Vagina (tissue), 2 donors: Measurements from ENCODE around the gene ADAMTSL1. TPM values are rescaled to one million over a fixed set of nuclear protein-coding genes. Genes with fewer than 3 reads are reported as not detected.

Experiments
- DNase-seq, 2 donors: peaks; one replicate each; pipeline ENCODE4 v3.0.0-alpha.2; 2017; ENCODE audit errors: extremely low spot score in 2 of 2
- H3K27ac ChIP-seq: fragments of 200-600 bp; sonication (generic); one replicate; pipeline ENCODE4 v1.5.1; 2019
- H3K27me3 ChIP-seq: fragments of 200-600 bp; sonication (generic); one replicate; pipeline ENCODE4 v1.5.1; 2019
- H3K36me3 ChIP-seq, 2 donors: fragments of 200-600 bp; sonication (generic); one replicate each; pipeline ENCODE4 v1.5.1; 2017 to 2019
- H3K4me1 ChIP-seq: fragments of 200-600 bp; sonication (generic); one replicate; pipeline ENCODE4 v1.5.1; 2019
- H3K4me3 ChIP-seq, 2 donors: fragments of 200-600 bp; sonication (generic); 1 replicate in 1 of 2; 2 replicates in 1 of 2; pipeline ENCODE4 v1.5.1; 2016 to 2019
- H3K9me3 ChIP-seq: fragments of 200-600 bp; sonication (generic); one replicate; pipeline ENCODE4 v1.5.1; 2019
- POLR2A ChIP-seq, 2 donors: fragments of 450-650 bp; IDR thresholded peaks; one replicate each; pipeline ENCODE4 v1.6.1; 2017; ENCODE audit warnings: antibody characterized with exemption in 2 of 2, mild to moderate bottlenecking in 2 of 2, moderate library complexity in 2 of 2
- POLR2AphosphoS5 ChIP-seq, 2 donors: sonication (generic); formaldehyde crosslinking; IDR thresholded peaks; one replicate each; pipeline ENCODE4 v1.9.0; 2017; ENCODE audit warnings: antibody characterized with exemption in 2 of 2, mild to moderate bottlenecking in 2 of 2, low read depth in 1 of 2; ENCODE audit not compliant: insufficient read depth in 1 of 2
- intact Hi-C: fragments of 100-400 bp; cut with DNase I; formaldehyde crosslinking; loops from one replicate; pipeline ENCODE4 v1.15.1; 2023
- total RNA-seq: library from RNA; depleted of rRNA; stranded (reverse); fragments of >200 nt; gene quantifications from one replicate; pipeline ENCODE4 v1.2.3, GENCODE V29; 2016
- TF ChIP-seq, protein P1 (sequence below), 3 experiments: fragments of 450-650 bp in 2 of 3; fragments of 200-600 bp in 1 of 3; sonication (generic) in 1 of 3; IDR thresholded peaks; one replicate each; pipeline ENCODE4 v1.5.1; 2017 to 2019; ENCODE audit warnings: antibody characterized with exemption in 3 of 3, mild to moderate bottlenecking in 2 of 3, moderate library complexity in 2 of 3

Gene ADAMTSL1
- total RNA-seq, 1 donor from 2014 or later = 8.1 TPM

DNA sequence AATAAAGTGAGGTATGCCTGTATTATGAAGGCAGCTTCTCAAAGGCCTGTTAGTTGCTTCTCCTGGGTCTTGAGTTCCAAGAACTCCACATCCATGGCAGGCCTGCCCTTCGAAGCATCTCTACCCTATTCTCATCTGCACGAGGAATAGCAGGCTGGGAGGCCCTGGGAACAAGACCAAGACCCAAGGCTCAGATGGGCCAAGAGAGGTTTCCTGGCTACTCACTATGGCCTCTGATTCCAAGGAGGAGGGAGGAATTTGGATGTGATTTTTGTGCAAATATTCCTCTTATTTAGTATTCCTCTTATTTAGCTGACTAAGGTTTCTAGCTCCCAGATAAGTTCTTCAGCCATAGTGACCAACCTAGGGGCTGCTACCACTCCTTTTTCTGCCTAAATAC lies 407.8 kb downstream of the ADAMTSL1 start:
- H3K27me3 ChIP-seq = no peaks in the 10 kb centered on the region
- no peak overlapping the region for H3K27ac ChIP-seq
- H3K36me3 ChIP-seq = no peaks in the 10 kb centered on the region
- no peak overlapping the region for H3K4me3 ChIP-seq
- no peaks in the 10 kb centered on the region for H3K4me1 ChIP-seq
- intact Hi-C loops = no loop called here
- no peak for TF ChIP-seq POLR2A (IDR thresholded peaks at IDR 0.05)
- TF ChIP-seq, protein P1, sequence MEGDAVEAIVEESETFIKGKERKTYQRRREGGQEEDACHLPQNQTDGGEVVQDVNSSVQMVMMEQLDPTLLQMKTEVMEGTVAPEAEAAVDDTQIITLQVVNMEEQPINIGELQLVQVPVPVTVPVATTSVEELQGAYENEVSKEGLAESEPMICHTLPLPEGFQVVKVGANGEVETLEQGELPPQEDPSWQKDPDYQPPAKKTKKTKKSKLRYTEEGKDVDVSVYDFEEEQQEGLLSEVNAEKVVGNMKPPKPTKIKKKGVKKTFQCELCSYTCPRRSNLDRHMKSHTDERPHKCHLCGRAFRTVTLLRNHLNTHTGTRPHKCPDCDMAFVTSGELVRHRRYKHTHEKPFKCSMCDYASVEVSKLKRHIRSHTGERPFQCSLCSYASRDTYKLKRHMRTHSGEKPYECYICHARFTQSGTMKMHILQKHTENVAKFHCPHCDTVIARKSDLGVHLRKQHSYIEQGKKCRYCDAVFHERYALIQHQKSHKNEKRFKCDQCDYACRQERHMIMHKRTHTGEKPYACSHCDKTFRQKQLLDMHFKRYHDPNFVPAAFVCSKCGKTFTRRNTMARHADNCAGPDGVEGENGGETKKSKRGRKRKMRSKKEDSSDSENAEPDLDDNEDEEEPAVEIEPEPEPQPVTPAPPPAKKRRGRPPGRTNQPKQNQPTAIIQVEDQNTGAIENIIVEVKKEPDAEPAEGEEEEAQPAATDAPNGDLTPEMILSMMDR (IDR thresholded peaks at IDR 0.05) = no peak
- no peak for TF ChIP-seq POLR2AphosphoS5 (IDR thresholded peaks at IDR 0.05; ENCODE audit: insufficient read depth in 1 of 2, low read depth in 1 of 2)
- no peaks in the 10 kb centered on the region for H3K9me3 ChIP-seq
- no peak for DNase-seq

DNA sequence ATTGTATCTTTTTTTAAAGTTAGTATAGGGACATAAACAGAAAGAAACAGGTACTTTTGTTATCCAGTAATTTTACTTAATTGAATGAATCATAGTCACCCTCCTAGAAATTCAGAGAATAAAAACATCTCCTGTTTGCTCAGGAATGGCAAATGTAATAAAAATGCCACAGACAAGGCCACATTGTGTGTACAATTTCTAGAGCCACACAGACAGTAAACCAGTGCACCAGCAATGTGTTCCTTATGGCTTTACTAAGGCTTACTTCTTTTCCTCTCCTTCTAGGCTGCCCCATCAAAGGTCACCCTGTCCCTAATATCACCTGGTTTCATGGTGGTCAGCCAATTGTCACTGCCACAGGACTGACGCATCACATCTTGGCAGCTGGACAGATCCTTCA lies 413.6 kb downstream of the ADAMTSL1 start:
- H3K27ac ChIP-seq = no peak overlapping the region
- intact Hi-C loops = no loop called here
- no peak for DNase-seq
- no peak for TF ChIP-seq POLR2A (IDR thresholded peaks at IDR 0.05)
- TF ChIP-seq, protein P1 (IDR thresholded peaks at IDR 0.05) = no peak
- TF ChIP-seq POLR2AphosphoS5 (IDR thresholded peaks at IDR 0.05; ENCODE audit: insufficient read depth in 1 of 2, low read depth in 1 of 2) = no peak
- H3K9me3 ChIP-seq = no peaks in the 10 kb centered on the region
- H3K36me3 ChIP-seq = no peaks in the 10 kb centered on the region
- H3K4me1 ChIP-seq = peaks cover 11% of the 10 kb centered on the region
- no peak overlapping the region for H3K4me3 ChIP-seq
- H3K27me3 ChIP-seq = no peaks in the 10 kb centered on the region

DNA sequence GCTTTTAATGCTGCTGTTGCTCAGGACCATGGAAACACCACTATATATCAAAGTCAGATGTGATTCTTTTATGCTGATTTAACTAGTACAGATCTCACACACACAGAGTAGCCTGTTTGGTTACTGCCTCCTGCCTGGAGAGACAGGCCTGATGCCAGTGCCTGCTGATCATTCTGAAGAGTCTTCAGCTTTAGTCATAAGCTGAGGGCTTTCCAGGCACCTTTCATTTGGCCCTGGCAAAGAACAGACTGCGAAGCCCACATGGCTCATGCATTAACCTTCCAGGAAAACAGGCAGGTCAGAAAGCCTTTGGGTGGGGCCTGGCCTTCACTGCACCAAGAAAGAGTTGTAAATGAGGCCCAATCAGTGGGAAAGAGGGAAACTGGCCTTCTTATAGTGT lies 414.3 kb downstream of the ADAMTSL1 start:
- TF ChIP-seq POLR2AphosphoS5 (IDR thresholded peaks at IDR 0.05; ENCODE audit: insufficient read depth in 1 of 2, low read depth in 1 of 2) = no peak
- TF ChIP-seq, protein P1 (IDR thresholded peaks at IDR 0.05) = no peak
- no peak for TF ChIP-seq POLR2A (IDR thresholded peaks at IDR 0.05)
- DNase-seq = no peak
- no peaks in the 10 kb centered on the region for H3K27me3 ChIP-seq

DNA sequence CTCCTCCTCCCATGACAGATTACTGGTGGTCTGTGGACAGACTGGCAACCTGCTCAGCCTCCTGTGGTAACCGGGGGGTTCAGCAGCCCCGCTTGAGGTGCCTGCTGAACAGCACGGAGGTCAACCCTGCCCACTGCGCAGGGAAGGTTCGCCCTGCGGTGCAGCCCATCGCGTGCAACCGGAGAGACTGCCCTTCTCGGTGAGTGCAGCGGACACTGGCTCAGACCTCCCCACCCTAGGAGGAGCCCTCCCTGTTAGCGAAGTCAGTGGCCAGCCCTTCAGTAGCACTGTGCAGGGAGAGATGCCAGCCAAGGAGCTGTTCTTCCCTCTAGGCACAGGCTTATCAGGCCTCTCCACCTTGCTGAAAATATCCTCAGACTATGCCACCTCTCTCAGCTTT lies 415.6 kb downstream of the ADAMTSL1 start:
- no peak for DNase-seq
- no peak overlapping the region for H3K27ac ChIP-seq
- no peaks in the 10 kb centered on the region for H3K36me3 ChIP-seq
- H3K9me3 ChIP-seq = no peaks in the 10 kb centered on the region
- no peak overlapping the region for H3K4me3 ChIP-seq
- intact Hi-C loops = no loop called here
- H3K4me1 ChIP-seq = peaks cover 11% of the 10 kb centered on the region
- H3K27me3 ChIP-seq = no peaks in the 10 kb centered on the region
- TF ChIP-seq POLR2A (IDR thresholded peaks at IDR 0.05) = no peak
- TF ChIP-seq, protein P1 (IDR thresholded peaks at IDR 0.05) = no peak
- TF ChIP-seq POLR2AphosphoS5 (IDR thresholded peaks at IDR 0.05; ENCODE audit: insufficient read depth in 1 of 2, low read depth in 1 of 2) = no peak

More for the DNA sequence above, 414.3 kb downstream of the ADAMTSL1 start:
- Histone ChIP-seq H3K27ac (no peak overlapping the region), H3K9me3 (no peaks in the 10 kb centered on the region), H3K36me3 (no peaks in the 10 kb centered on the region), H3K4me1 (peaks cover 11% of the 10 kb centered on the region), H3K4me3 (no peak overlapping the region)
- intact Hi-C loops = no loop called here

DNA sequence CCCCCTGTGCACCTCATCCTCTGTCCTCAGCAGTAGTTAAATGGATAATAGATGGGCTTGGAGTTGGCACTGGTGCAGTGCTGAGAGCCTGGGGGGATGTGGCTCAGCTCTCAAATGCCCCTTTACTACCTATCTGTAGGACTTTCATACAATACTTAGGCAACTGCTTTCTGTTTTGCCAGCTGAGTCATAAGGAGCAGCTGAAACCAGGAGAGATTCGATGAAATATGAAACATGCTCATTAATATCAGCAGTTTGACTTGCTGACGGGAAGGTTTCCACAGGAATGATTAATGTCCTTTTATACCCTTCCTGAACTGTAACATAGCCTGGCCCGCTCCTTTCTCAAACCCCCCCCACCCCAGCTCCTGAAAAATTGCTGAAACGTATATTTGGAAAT lies 416.4 kb downstream of the ADAMTSL1 start:
- intact Hi-C loops = no loop called here
- Histone ChIP-seq H3K27me3 (no peaks in the 10 kb centered on the region), H3K36me3 (no peaks in the 10 kb centered on the region), H3K9me3 (no peaks in the 10 kb centered on the region), H3K4me3 (no peak overlapping the region), H3K27ac (no peak overlapping the region), H3K4me1 (peaks cover 11% of the 10 kb centered on the region)
- TF ChIP-seq POLR2A (IDR thresholded peaks at IDR 0.05) = no peak
- TF ChIP-seq POLR2AphosphoS5 (IDR thresholded peaks at IDR 0.05; ENCODE audit: insufficient read depth in 1 of 2, low read depth in 1 of 2) = no peak
- TF ChIP-seq, protein P1 (IDR thresholded peaks at IDR 0.05) = no peak
- DNase-seq = no peak
